ENCODE measurements around the gene TMEM82. TPM values are rescaled to one million over a fixed set of nuclear protein-coding genes. Genes with fewer than 3 reads are reported as not detected.

The TMEM82 gene
- total RNA-seq, 3 donors from 2014 or later = not detected

Other genes starting within 250 kb of the TMEM82 start
- gene CASP9, start 218.3 kb upstream of the TMEM82 start, total RNA-seq = 1 to 10 TPM; 4.8 to 6.3 (median 6.3) TPM
- 10 to 100 TPM; 12.1 to 13.7 (median 13.2) TPM for gene DNAJC16, start 215.7 kb upstream of the TMEM82 start, total RNA-seq
- gene AGMAT, start 157.4 kb upstream of the TMEM82 start, total RNA-seq = 10 to 100 TPM; 21.2 to 23.1 (median 22.8) TPM
- gene DDI2, start 125.0 kb upstream of the TMEM82 start, total RNA-seq = 10 to 100 TPM; 50.1 to 65.4 (median 58.2) TPM
- gene PLEKHM2, start 58.2 kb upstream of the TMEM82 start, total RNA-seq = 10 to 100 TPM; 58.1 to 67.5 (median 62.1) TPM
- 1 to 10 TPM; 1.1 to 2.8 (median 1.4) TPM for gene SLC25A34, start 6.2 kb upstream of the TMEM82 start, total RNA-seq
- gene FBLIM1, start 16.3 kb downstream of the TMEM82 start, total RNA-seq = under 1 TPM; 0.16 to 0.48 (median 0.16) TPM
- gene UQCRHL, start 65.2 kb downstream of the TMEM82 start, total RNA-seq = 1 to 10 TPM; 1.2 to 2.1 (median 1.7) TPM
- gene SPEN, start 105.2 kb downstream of the TMEM82 start, total RNA-seq = 10 to 100 TPM; 80.4 to 85.2 (median 82.1) TPM
- gene ZBTB17, start 233.6 kb downstream of the TMEM82 start, total RNA-seq = 10 to 100 TPM; 74.2 to 86.9 (median 81.1) TPM